GM21717 (cell line): ENCODE measurements around the gene PLEKHG1.

Source experiments
- ATAC-seq: cut with Tn5 transposase; IDR thresholded peaks from one replicate; pipeline ENCODE4 v1.9.1; 2021; ENCODE audit warnings: mild to moderate bottlenecking, moderate library complexity; ENCODE audit not compliant: unreplicated experiment

Gene PLEKHG1

GRCh38 chr6:150617496-150618460 lies 18.1 kb downstream of the PLEKHG1 start:
- no peak for ATAC-seq

- no peak for ATAC-seq
Measured at GRCh38 chr6:150619275-150619674, 19.6 kb downstream of the PLEKHG1 start.

- no peak for ATAC-seq
Measured at GRCh38 chr6:150620244-150620643, 20.6 kb downstream of the PLEKHG1 start.

GRCh38 chr6:150620763-150621162 lies 21.1 kb downstream of the PLEKHG1 start:
- ATAC-seq = no peak

GRCh38 chr6:150622476-150622875 lies 22.8 kb downstream of the PLEKHG1 start:
- ATAC-seq = no peak

- ATAC-seq = peak; percentile 97
Measured at GRCh38 chr6:150622941-150623874, 23.5 kb downstream of the PLEKHG1 start.

GRCh38 chr6:150624191-150624590 lies 24.5 kb downstream of the PLEKHG1 start:
- ATAC-seq = no peak

GRCh38 chr6:150625927-150626326 lies 26.2 kb downstream of the PLEKHG1 start:
- no peak for ATAC-seq

- ATAC-seq = no peak
Measured at GRCh38 chr6:150627154-150627553, 27.5 kb downstream of the PLEKHG1 start.

GRCh38 chr6:150627585-150628025 lies 27.9 kb downstream of the PLEKHG1 start:
- ATAC-seq = no peak

GRCh38 chr6:150628908-150629307 lies 29.2 kb downstream of the PLEKHG1 start:
- ATAC-seq = no peak

GRCh38 chr6:150631283-150631983 lies 31.7 kb downstream of the PLEKHG1 start:
- peak; percentile 34 for ATAC-seq

GRCh38 chr6:150631984-150632642 lies 32.4 kb downstream of the PLEKHG1 start:
- ATAC-seq = no peak

GRCh38 chr6:150632785-150633485 lies 33.2 kb downstream of the PLEKHG1 start:
- ATAC-seq = peak; percentile 40

GRCh38 chr6:150633486-150633834 lies 33.8 kb downstream of the PLEKHG1 start:
- ATAC-seq = peak; percentile 18

- no peak for ATAC-seq
Measured at GRCh38 chr6:150634176-150634963, 34.7 kb downstream of the PLEKHG1 start.

- ATAC-seq = no peak
Measured at GRCh38 chr6:150634964-150635292, 35.2 kb downstream of the PLEKHG1 start.

GRCh38 chr6:150635906-150636514 lies 36.3 kb downstream of the PLEKHG1 start:
- ATAC-seq = no peak

- ATAC-seq = peak; percentile 39
Measured at GRCh38 chr6:150636808-150637207, 37.1 kb downstream of the PLEKHG1 start.
